NCI-H146 treated with DMSO at 0.1 percent for 48 hours (cell line): Measurements from ENCODE around the gene GPX4.
"Not testable (repeated sequence)": the region's sequence is repeated elsewhere in the genome, so short reads cannot be mapped to it uniquely, and the experiment has no call there.

Experiments used
- DNase-seq: peaks from one replicate; lab custom pipeline; 2025; ENCODE audit not compliant: unreplicated experiment; lab: John Stamatoyannopoulos, UW

Gene GPX4

GRCh38 chr19:1113986-1114483 is 10.2 kb downstream of the GPX4 start:
- DNase-seq: no peak

- DNase-seq: not testable (repeated sequence)
These were observed 10.9 kb downstream of the GPX4 start for GRCh38 chr19:1114728-1115127.

- DNase-seq: no peak
These were observed 12.0 kb downstream of the GPX4 start for GRCh38 chr19:1115646-1116420.

- no peak for DNase-seq
These were observed 13.2 kb downstream of the GPX4 start for GRCh38 chr19:1116726-1117581.

GRCh38 chr19:1117654-1118053 is 13.9 kb downstream of the GPX4 start:
- DNase-seq: no peak

GRCh38 chr19:1118999-1119398 is 15.2 kb downstream of the GPX4 start:
- no peak for DNase-seq

GRCh38 chr19:1119475-1120217 is 15.9 kb downstream of the GPX4 start:
- DNase-seq: no peak

GRCh38 chr19:1121395-1121794 is 17.6 kb downstream of the GPX4 start:
- DNase-seq: no peak

GRCh38 chr19:1122021-1122971 is 18.5 kb downstream of the GPX4 start:
- no peak for DNase-seq

GRCh38 chr19:1122972-1123363 is 19.2 kb downstream of the GPX4 start:
- DNase-seq: no peak

GRCh38 chr19:1123381-1123780 is 19.6 kb downstream of the GPX4 start:
- DNase-seq: no peak

GRCh38 chr19:1123885-1124677 is 20.3 kb downstream of the GPX4 start:
- DNase-seq: no peak

- no peak for DNase-seq
These were observed 22.0 kb downstream of the GPX4 start for GRCh38 chr19:1125601-1126467.

GRCh38 chr19:1126984-1127760 is 23.4 kb downstream of the GPX4 start:
- no peak for DNase-seq

- DNase-seq: no peak
These were observed 24.3 kb downstream of the GPX4 start for GRCh38 chr19:1128106-1128505.

- DNase-seq: not testable (repeated sequence)
These were observed 25.3 kb downstream of the GPX4 start for GRCh38 chr19:1129084-1129483.

- DNase-seq: no peak
These were observed 25.7 kb downstream of the GPX4 start for GRCh38 chr19:1129535-1129934.
